ENCODE results near the gene KDM2A.

DNA sequence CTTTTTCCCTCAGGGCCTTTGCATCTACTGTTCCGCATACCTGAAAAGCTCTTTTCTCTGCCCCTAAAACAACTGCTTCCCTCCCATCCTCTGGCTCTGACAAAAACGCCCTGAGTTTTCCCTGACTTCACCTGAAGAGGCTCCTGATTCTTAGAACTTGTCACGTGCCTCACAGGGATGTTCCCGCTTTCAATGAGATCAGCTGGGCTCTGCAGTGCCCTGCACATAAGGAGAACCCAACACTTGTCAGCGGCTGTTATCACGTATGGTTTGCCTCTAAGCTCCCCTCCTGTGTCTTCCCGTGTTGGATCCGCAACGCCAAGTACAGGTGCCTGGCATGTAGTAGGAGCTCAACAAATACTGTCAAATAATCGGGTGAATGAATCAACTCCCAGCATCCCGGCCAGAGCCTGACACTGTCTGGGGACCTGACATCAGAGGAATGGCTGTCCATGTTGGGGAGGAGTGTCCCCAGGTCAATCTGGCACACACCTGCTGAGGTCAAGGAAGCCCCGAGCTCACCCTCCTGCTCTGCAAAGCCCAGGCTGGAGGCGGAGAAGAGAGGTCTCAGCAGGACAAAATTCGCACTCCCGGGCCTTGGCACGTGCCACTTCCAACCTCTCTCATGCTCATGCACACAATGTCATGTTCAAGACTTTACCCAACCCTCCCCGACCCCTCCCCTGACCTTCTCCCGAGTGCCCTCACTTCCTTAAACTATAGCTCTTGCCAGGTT, 143.1 kb downstream of the KDM2A start:
- TF ChIP-seq CTCF (conservative IDR thresholded peaks at IDR 0.05) (no peak), EZH2 (IDR thresholded peaks at IDR 0.05; ENCODE audit: low read depth) (no peak)
